Measurements from ENCODE around the gene LYRM9.
"Not testable (repeated sequence)": the region's sequence is repeated elsewhere in the genome, so short reads cannot be mapped to it uniquely, and the experiment has no call there.

DNA sequence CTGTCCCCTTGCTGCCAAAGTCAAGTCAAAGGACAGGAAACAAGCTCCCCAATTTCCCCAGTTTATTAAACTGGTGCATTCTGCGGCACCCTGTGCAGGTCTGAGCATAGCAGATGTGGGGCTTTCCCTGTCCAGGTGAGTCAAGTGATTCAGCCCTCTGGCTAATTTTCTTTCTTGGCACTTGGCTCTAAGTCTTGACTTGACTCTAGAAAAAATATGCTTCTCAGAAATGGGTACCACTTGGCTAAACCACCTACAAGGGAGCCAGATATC lies 52.8 kb downstream of the LYRM9 start:
- TF ChIP-seq, protein P1, sequence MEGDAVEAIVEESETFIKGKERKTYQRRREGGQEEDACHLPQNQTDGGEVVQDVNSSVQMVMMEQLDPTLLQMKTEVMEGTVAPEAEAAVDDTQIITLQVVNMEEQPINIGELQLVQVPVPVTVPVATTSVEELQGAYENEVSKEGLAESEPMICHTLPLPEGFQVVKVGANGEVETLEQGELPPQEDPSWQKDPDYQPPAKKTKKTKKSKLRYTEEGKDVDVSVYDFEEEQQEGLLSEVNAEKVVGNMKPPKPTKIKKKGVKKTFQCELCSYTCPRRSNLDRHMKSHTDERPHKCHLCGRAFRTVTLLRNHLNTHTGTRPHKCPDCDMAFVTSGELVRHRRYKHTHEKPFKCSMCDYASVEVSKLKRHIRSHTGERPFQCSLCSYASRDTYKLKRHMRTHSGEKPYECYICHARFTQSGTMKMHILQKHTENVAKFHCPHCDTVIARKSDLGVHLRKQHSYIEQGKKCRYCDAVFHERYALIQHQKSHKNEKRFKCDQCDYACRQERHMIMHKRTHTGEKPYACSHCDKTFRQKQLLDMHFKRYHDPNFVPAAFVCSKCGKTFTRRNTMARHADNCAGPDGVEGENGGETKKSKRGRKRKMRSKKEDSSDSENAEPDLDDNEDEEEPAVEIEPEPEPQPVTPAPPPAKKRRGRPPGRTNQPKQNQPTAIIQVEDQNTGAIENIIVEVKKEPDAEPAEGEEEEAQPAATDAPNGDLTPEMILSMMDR (conservative IDR thresholded peaks at IDR 0.05; ENCODE audit: low read depth, low read length) = not testable (repeated sequence)
- TF ChIP-seq EZH2 (IDR thresholded peaks at IDR 0.05; ENCODE audit: borderline replicate concordance, low read depth, low read length, poor library complexity, severe bottlenecking) = not testable (repeated sequence)

Measured in A673 (cell line).